ENCODE measurements around the gene MDM2. TPM values are rescaled to one million over a fixed set of nuclear protein-coding genes. Genes with fewer than 3 reads are reported as not detected.
A peak's percentile ranks its signal among the peaks of the same experiment; 100 is the strongest.

MDM2 gene
- total RNA-seq, 2 donors from 2014 or later, result 248 to 253 TPM

- Mint-ChIP-seq H3K9me3 (no peaks in the 10 kb centered on the region), H3K4me3 (no peak overlapping the region), H3K27me3 (no peaks in the 10 kb centered on the region), H3K36me3 (no peaks in the 10 kb centered on the region), H3K27ac (no peak overlapping the region), H3K4me1 (ENCODE audit: low read depth in 2 of 2) (peaks cover 0 to 10% of the 10 kb centered on the region in 2 donors)
- DNase-seq (ENCODE audit: low spot score), result no peak
- ATAC-seq, result no peak
These were observed 34.4 kb upstream of the MDM2 start for GRCh38 chr12:68773582-68773981.

GRCh38 chr12:68775121-68775630, 32.8 kb upstream of the MDM2 start:
- Mint-ChIP-seq H3K27ac (no peak overlapping the region), H3K36me3 (no peaks in the 10 kb centered on the region), H3K9me3 (no peaks in the 10 kb centered on the region), H3K4me1 (ENCODE audit: low read depth in 2 of 2) (peaks cover 0 to 10% of the 10 kb centered on the region in 2 donors), H3K4me3 (no peak overlapping the region), H3K27me3 (no peaks in the 10 kb centered on the region)
- DNase-seq (ENCODE audit: low spot score) (no peak), ATAC-seq (no peak)

GRCh38 chr12:68776976-68777610, 30.9 kb upstream of the MDM2 start:
- DNase-seq (ENCODE audit: low spot score) (no peak), ATAC-seq (no peak)
- Mint-ChIP-seq H3K27ac (no peak overlapping the region), H3K4me3 (no peak overlapping the region), H3K36me3 (no peaks in the 10 kb centered on the region), H3K9me3 (no peaks in the 10 kb centered on the region), H3K4me1 (ENCODE audit: low read depth in 2 of 2) (peaks cover 0 to 10% of the 10 kb centered on the region in 2 donors), H3K27me3 (no peaks in the 10 kb centered on the region)

GRCh38 chr12:68779280-68779679, 28.7 kb upstream of the MDM2 start:
- no peaks in the 10 kb centered on the region for H3K27me3 Mint-ChIP-seq
- no peaks in the 10 kb centered on the region for H3K9me3 Mint-ChIP-seq
- DNase-seq (ENCODE audit: low spot score) (no peak), ATAC-seq (no peak)
- no peak overlapping the region for H3K27ac Mint-ChIP-seq
- H3K36me3 Mint-ChIP-seq, result no peaks in the 10 kb centered on the region
- H3K4me1 Mint-ChIP-seq (ENCODE audit: low read depth in 2 of 2), result peaks cover 0 to 3% of the 10 kb centered on the region in 2 donors
- no peak overlapping the region for H3K4me3 Mint-ChIP-seq

DNA sequence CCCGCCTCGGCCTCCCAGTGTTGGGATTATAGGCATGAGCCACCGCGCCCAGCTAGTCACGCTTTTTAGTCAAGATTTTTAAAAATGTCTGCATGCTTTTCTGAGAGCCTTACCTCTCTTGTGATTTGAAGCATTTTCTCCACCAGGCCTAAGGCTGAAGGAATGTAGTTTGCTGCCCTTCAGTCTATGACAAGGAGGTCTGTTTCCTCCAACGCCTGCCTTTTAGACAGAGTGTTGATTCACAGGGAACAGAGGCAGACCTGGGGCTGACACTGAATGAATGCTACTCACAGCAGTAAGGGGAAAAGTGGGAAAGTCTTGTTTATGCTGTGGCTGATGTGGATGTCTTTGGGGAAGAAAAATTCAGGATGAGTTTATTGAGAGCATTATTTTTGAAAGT, 27.2 kb upstream of the MDM2 start:
- peaks cover 0 to 4% of the 10 kb centered on the region in 2 donors for H3K4me1 Mint-ChIP-seq (ENCODE audit: low read depth in 2 of 2)
- no peak for DNase-seq (ENCODE audit: low spot score)
- no peak overlapping the region for H3K27ac Mint-ChIP-seq
- H3K27me3 Mint-ChIP-seq, result no peaks in the 10 kb centered on the region
- H3K4me3 Mint-ChIP-seq, result no peak overlapping the region
- no peak for ATAC-seq
- no peaks in the 10 kb centered on the region for H3K9me3 Mint-ChIP-seq
- H3K36me3 Mint-ChIP-seq, result no peaks in the 10 kb centered on the region

DNA sequence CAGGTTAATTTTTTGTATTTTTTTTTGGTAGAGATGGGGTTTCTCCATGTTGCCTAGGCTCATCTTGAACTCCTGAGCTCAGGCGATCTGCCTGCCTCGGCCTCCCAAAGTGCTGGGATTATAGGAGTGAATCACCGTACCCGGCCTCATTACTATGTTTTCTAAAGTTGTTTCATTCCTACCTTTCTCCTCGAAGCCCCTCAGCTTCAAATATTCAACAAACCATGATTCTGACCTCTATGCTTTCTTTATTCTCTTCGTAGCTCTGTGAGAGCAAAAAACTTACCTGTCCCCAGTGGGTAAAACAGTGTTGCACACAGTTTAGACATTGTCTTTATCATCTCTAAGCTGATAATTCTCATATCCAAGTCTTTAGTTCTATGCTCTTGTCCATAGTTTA, 26.2 kb upstream of the MDM2 start:
- no peak overlapping the region for H3K27ac Mint-ChIP-seq

DNA sequence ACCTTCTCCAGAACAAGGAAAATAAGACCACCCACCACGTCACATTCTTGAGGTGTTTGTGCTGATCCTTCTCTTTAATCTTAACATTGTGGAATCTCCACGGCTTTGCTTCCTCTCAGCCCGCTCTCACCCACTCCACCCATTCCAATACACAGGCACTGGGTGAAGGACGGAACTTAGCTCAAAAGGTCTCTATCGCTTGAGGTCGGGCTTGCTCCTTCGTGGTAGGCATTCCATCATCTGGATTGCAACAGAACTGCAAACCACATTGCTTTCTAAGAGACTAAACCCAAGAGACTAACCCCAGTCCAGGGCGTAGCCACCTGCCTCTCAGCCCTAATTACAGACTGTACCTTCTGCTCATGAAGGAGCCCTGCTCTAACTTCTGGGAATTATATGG, 24.0 kb upstream of the MDM2 start:
- Mint-ChIP-seq H3K27me3 (no peaks in the 10 kb centered on the region), H3K36me3 (no peaks in the 10 kb centered on the region), H3K9me3 (no peaks in the 10 kb centered on the region), H3K27ac (no peak overlapping the region), H3K4me1 (ENCODE audit: low read depth in 2 of 2) (peaks cover 2 to 4% of the 10 kb centered on the region in 2 donors), H3K4me3 (no peak overlapping the region)
- DNase-seq (ENCODE audit: low spot score) (no peak), ATAC-seq (peak in 1 of 2 donors; percentile 44)

More for the DNA sequence above, 26.2 kb upstream of the MDM2 start:
- H3K4me1 Mint-ChIP-seq (ENCODE audit: low read depth in 2 of 2), result peaks cover 0 to 4% of the 10 kb centered on the region in 2 donors
- no peaks in the 10 kb centered on the region for H3K36me3 Mint-ChIP-seq
- ATAC-seq (no peak), DNase-seq (ENCODE audit: low spot score) (no peak)
- H3K9me3 Mint-ChIP-seq, result no peaks in the 10 kb centered on the region
- no peaks in the 10 kb centered on the region for H3K27me3 Mint-ChIP-seq
- no peak overlapping the region for H3K4me3 Mint-ChIP-seq

DNA sequence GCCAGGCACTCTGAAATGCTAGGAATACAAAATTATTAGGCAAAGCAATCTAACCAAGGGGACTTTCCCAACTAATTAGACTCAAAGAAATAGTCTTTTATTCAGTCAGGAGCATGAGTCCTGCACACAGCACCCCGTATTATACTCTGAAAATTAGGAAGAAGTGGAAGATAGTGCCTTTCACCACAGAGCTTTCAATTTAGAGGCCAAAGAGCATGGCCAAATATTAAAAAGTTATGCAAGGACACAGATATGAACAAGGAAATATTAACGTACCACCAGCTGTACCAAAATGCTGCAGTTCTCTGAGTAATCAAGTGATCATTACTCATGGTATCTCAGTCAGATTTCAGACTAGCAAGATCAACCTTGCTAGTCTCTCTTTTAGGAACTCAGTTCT, 22.6 kb upstream of the MDM2 start:
- Mint-ChIP-seq H3K4me1 (ENCODE audit: low read depth in 2 of 2) (peaks cover 2 to 4% of the 10 kb centered on the region in 2 donors), H3K9me3 (no peaks in the 10 kb centered on the region), H3K4me3 (no peak overlapping the region), H3K27ac (no peak overlapping the region), H3K36me3 (no peaks in the 10 kb centered on the region), H3K27me3 (no peaks in the 10 kb centered on the region)
- DNase-seq (ENCODE audit: low spot score) (no peak), ATAC-seq (no peak)

- Mint-ChIP-seq H3K4me1 (ENCODE audit: low read depth in 2 of 2) (peaks cover 2 to 4% of the 10 kb centered on the region in 2 donors), H3K9me3 (no peaks in the 10 kb centered on the region), H3K4me3 (no peak overlapping the region), H3K36me3 (no peaks in the 10 kb centered on the region), H3K27me3 (no peaks in the 10 kb centered on the region), H3K27ac (no peak overlapping the region)
- ATAC-seq, result no peak
- DNase-seq (ENCODE audit: low spot score), result no peak
These were observed 22.2 kb upstream of the MDM2 start for GRCh38 chr12:68785823-68786222.

DNA sequence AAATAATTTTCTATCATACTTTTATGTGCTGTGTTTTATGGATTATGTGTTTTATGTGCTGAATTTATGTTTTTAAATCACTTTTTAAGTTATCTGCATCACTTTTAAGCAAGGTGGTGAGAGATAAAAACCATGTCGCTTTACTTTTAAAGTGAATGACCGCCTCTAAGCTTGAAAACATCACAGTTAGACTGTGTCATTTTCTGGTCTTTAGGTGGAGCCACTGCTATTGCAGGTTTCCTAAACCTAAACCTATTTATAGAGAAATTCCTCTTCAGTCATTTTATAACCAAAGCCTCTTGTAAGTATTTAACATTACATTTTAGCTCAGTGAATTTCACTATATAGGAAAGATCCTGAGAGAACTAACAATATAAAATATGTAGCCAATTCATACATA, 21.0 kb upstream of the MDM2 start:
- ATAC-seq (no peak), DNase-seq (ENCODE audit: low spot score) (no peak)
- peak overlapping the region in 1 of 2 donors; percentile 59 for H3K27ac Mint-ChIP-seq
- no peak overlapping the region for H3K4me3 Mint-ChIP-seq
- H3K27me3 Mint-ChIP-seq, result no peaks in the 10 kb centered on the region
- no peaks in the 10 kb centered on the region for H3K36me3 Mint-ChIP-seq
- H3K9me3 Mint-ChIP-seq, result no peaks in the 10 kb centered on the region
- peaks cover 2 to 4% of the 10 kb centered on the region in 2 donors for H3K4me1 Mint-ChIP-seq (ENCODE audit: low read depth in 2 of 2)

GRCh38 chr12:68788554-68789143, 19.3 kb upstream of the MDM2 start:
- peaks cover 2 to 4% of the 10 kb centered on the region in 2 donors for H3K4me1 Mint-ChIP-seq (ENCODE audit: low read depth in 2 of 2)
- no peaks in the 10 kb centered on the region for H3K36me3 Mint-ChIP-seq
- H3K27ac Mint-ChIP-seq, result no peak overlapping the region
- DNase-seq (ENCODE audit: low spot score), result no peak
- no peaks in the 10 kb centered on the region for H3K27me3 Mint-ChIP-seq
- no peaks in the 10 kb centered on the region for H3K9me3 Mint-ChIP-seq
- ATAC-seq, result no peak
- H3K4me3 Mint-ChIP-seq, result no peak overlapping the region

DNA sequence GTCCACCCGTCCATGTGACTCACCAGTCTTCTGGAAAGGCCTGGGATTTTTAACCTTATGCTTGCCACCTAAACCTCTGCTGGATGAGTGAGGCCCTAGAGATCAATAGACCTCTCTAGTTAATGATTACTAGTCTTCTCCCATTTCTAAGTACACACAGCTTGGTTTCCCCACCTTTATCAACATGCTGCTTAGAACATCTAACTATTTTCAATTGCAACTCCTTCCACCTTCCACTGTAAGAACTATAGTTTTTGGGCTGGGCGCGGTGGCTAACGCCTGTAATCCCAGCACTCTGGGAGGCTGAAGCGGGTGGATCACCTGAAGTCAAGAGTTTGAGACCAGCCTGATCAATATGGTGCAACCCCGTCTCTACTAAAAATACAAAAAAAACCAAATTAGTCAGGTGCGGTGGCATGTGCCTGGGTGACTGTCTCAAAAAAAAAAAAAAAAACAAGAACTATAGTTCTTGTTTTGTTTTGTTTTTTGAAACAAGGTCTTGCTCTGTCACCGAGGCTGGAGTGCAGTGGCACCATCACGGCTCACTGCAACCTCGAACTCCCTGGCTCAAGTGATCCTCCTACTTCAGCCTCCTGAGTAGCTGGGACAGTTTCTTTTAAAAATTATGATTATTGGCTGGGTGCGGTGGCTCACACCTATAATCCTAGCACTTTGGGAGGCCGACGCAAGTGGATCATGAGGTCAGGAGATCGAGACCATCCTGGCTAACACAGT, 18.7 kb upstream of the MDM2 start:
- Mint-ChIP-seq H3K27ac (no peak overlapping the region), H3K4me1 (ENCODE audit: low read depth in 2 of 2) (peaks cover under 1 to 2% of the 10 kb centered on the region in 2 donors), H3K9me3 (no peaks in the 10 kb centered on the region), H3K4me3 (no peak overlapping the region), H3K27me3 (no peaks in the 10 kb centered on the region), H3K36me3 (no peaks in the 10 kb centered on the region)
- ATAC-seq, result no peak
- DNase-seq (ENCODE audit: low spot score), result no peak

DNA sequence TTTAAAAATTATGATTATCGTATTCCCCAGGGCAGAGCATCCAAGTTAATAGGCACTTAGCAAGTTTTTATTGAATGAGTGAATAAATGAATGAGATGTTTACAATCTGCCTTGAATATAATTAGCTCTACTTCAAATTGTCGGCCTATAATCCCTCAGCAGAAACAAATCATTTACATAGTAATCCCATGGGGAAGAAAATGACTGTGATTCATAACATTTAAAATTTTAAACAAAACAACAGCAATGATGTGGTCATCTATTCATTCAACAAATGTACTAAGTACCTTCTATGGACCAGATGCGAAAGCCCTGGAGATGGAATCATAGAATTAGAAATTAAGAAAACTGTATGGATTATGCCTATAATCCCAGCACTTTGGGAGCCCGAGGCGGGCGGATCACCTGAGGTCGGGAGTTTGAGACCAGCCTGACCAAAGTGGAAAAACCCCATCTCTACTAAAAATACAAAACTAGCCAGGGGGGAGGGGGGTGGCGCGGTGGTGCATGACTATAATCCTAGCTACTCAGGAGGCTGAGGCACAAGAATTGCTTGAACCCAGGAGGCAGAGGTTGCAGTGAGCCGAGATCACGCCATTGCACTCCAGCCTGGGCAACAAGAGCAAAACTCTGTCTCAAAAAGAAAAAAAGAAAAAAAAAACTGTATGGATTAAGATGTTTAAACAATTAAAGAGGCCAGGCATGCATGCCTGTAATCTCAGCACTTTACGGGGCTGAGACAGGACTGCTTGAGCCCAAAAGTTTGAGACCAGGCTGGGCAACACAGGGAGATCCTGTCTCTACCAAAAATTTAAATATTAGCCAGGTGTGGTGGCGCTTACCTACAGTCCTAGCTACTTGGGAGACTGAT, 17.7 kb upstream of the MDM2 start:
- Mint-ChIP-seq H3K27ac (no peak overlapping the region), H3K27me3 (no peaks in the 10 kb centered on the region), H3K4me3 (no peak overlapping the region), H3K9me3 (no peaks in the 10 kb centered on the region), H3K36me3 (no peaks in the 10 kb centered on the region), H3K4me1 (ENCODE audit: low read depth in 2 of 2) (peaks cover 0 to 2% of the 10 kb centered on the region in 2 donors)
- ATAC-seq (no peak), DNase-seq (ENCODE audit: low spot score) (no peak)

All from natural killer cell treated with Interleukin-12 subunit alpha and Interleukin-12 subunit beta and Interleukin-15 and Interleukin-18, amount 100 ng/mL, for 72 hours (primary cell).